Measurements from ENCODE around the gene SLC41A2. TPM values are rescaled to one million over a fixed set of nuclear protein-coding genes. Genes with fewer than 3 reads are reported as not detected.

The SLC41A2 gene
- total RNA-seq, 1 experiment from 2014 or later: 3.8 TPM

DNA sequence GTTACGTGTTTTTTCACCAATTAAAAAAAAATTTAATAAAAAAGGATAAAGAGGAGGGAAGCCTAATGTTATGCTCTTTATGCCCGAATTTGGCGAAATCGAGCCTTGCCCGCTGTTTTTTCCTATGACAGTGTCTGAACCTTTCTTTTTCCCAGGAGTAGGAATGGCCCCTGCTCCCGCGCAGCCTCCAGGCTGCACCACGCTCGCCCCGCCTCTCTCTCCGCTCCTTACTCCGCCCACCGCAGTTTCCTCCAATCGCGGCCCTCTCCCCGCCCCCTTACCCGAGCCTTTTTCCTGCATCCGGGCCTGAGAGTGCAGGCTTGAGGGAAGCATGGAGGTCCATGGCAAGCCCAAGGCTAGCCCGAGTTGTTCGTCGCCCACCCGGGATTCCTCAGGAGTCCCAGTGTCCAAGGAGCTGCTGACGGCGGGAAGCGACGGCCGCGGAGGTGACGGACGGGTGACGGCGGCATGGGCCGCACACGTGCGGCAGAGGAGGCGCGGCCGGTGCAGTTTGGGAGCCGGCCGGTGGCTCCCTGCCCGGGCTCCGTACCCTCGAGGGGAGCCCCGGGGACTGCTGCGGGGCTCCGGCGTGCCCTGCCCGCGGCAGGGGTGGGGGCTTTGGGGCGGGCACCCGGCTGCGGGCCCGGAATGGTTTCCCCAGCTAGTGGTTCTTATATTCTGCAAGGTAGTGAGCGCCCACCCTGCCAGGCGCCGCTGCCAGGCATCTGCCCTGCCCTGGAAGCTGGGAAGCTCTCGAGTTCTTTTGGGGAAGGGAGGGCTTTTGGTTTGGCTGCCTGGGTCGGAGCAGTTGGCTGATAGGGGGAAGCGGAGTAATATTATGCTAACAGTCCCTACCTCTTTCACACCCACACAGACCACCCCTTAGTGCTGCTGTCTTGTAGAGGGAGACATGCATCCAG, 28.2 kb upstream of the SLC41A2 start, which contains the start of gene NOPCHAP1 (continued):
- TF ChIP-seq ZMAT4 (CRISPR knock-in tag; IDR thresholded peaks at IDR 0.05): no peak
- peak; percentile 79 for TF ChIP-seq ZBTB21 (CRISPR knock-in tag; IDR thresholded peaks at IDR 0.05; ENCODE audit: borderline replicate concordance)
- TF ChIP-seq, protein P1, sequence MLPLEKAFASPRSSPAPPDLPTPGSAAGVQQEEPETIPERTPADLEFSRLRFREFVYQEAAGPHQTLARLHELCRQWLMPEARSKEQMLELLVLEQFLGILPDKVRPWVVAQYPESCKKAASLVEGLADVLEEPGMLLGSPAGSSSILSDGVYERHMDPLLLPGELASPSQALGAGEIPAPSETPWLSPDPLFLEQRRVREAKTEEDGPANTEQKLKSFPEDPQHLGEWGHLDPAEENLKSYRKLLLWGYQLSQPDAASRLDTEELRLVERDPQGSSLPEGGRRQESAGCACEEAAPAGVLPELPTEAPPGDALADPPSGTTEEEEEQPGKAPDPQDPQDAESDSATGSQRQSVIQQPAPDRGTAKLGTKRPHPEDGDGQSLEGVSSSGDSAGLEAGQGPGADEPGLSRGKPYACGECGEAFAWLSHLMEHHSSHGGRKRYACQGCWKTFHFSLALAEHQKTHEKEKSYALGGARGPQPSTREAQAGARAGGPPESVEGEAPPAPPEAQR (CRISPR knock-in tag; IDR thresholded peaks at IDR 0.05): no peak
- TF ChIP-seq FOXP1 (CRISPR knock-in tag; IDR thresholded peaks at IDR 0.05; ENCODE audit: borderline replicate concordance): peak; percentile 87; the same call in 1 of the 2 replicates
- TF ChIP-seq USF2 (CRISPR knock-in tag; IDR thresholded peaks at IDR 0.05): 0 out of 2 replicates have a peak, but pooled peaks have one; percentile 23

- Mint-ChIP-seq H3K4me3 (peak overlapping the region; percentile 75), H3K27me3 (ENCODE audit: low read depth) (peaks cover 3% of the 10 kb centered on the region), H3K27ac (no peak overlapping the region), H3K4me1 (peaks cover 19% of the 10 kb centered on the region), H3K9me3 (no peaks in the 10 kb centered on the region), H3K36me3 (peaks cover 18% of the 10 kb centered on the region)
- CTCF ChIA-PET: interaction anchor here (1.6 to 1.7 kb wide), 2 partner anchors 68 to 195 kb away, joined by 5 to 6 read pairs; no protein-coding TSS in a partner anchor
- ATAC-seq (no peak), DNase-seq (ENCODE audit: low spot score) (no peak)
- POLR2A ChIA-PET: no interaction called here
- TF ChIP-seq ZNF317 (CRISPR knock-in tag; IDR thresholded peaks at IDR 0.05; ENCODE audit: borderline replicate concordance, low read depth): no peak
- TF ChIP-seq, protein P2, sequence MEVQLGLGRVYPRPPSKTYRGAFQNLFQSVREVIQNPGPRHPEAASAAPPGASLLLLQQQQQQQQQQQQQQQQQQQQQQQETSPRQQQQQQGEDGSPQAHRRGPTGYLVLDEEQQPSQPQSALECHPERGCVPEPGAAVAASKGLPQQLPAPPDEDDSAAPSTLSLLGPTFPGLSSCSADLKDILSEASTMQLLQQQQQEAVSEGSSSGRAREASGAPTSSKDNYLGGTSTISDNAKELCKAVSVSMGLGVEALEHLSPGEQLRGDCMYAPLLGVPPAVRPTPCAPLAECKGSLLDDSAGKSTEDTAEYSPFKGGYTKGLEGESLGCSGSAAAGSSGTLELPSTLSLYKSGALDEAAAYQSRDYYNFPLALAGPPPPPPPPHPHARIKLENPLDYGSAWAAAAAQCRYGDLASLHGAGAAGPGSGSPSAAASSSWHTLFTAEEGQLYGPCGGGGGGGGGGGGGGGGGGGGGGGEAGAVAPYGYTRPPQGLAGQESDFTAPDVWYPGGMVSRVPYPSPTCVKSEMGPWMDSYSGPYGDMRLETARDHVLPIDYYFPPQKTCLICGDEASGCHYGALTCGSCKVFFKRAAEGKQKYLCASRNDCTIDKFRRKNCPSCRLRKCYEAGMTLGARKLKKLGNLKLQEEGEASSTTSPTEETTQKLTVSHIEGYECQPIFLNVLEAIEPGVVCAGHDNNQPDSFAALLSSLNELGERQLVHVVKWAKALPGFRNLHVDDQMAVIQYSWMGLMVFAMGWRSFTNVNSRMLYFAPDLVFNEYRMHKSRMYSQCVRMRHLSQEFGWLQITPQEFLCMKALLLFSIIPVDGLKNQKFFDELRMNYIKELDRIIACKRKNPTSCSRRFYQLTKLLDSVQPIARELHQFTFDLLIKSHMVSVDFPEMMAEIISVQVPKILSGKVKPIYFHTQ (CRISPR knock-in tag; IDR thresholded peaks at IDR 0.05): no peak
- no peak for TF ChIP-seq OVOL2 (CRISPR knock-in tag; IDR thresholded peaks at IDR 0.05; ENCODE audit: borderline replicate concordance)
- TF ChIP-seq ZNF396 (CRISPR knock-in tag; IDR thresholded peaks at IDR 0.05; ENCODE audit: borderline replicate concordance): no peak
- no peak for TF ChIP-seq JAZF1 (CRISPR knock-in tag; IDR thresholded peaks at IDR 0.05)
- no peak for TF ChIP-seq GTF2I (CRISPR knock-in tag; conservative IDR thresholded peaks at IDR 0.05)
- TF ChIP-seq ERG (CRISPR knock-in tag; IDR thresholded peaks at IDR 0.05): no peak
- no peak for TF ChIP-seq USF1 (CRISPR knock-in tag; IDR thresholded peaks at IDR 0.05)
- no peak for TF ChIP-seq ATF1 (CRISPR knock-in tag; IDR thresholded peaks at IDR 0.05)
- TF ChIP-seq HMGXB4 (CRISPR knock-in tag; IDR thresholded peaks at IDR 0.05): no peak
- no peak for TF ChIP-seq FOXK1 (CRISPR knock-in tag; IDR thresholded peaks at IDR 0.05)
- TF ChIP-seq, protein P3, sequence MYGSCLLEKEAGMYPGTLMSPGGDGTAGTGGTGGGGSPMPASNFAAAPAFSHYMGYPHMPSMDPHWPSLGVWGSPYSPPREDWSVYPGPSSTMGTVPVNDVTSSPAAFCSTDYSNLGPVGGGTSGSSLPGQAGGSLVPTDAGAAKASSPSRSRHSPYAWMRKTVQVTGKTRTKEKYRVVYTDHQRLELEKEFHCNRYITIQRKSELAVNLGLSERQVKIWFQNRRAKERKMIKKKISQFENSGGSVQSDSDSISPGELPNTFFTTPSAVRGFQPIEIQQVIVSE (CRISPR knock-in tag; IDR thresholded peaks at IDR 0.05; ENCODE audit: borderline replicate concordance): no peak
- TF ChIP-seq ZNF423 (CRISPR knock-in tag; IDR thresholded peaks at IDR 0.05): no peak
- TF ChIP-seq MXD4 (CRISPR knock-in tag; IDR thresholded peaks at IDR 0.05; ENCODE audit: borderline replicate concordance): no peak
- no peak for TF ChIP-seq KAT7 (CRISPR knock-in tag; IDR thresholded peaks at IDR 0.05; ENCODE audit: borderline replicate concordance)
- no peak for TF ChIP-seq ATF6 (CRISPR knock-in tag; IDR thresholded peaks at IDR 0.05)
- no peak for TF ChIP-seq ZNF671 (CRISPR knock-in tag; IDR thresholded peaks at IDR 0.05)
- no peak for TF ChIP-seq GABPB1 (CRISPR knock-in tag; IDR thresholded peaks at IDR 0.05)
Measured at GRCh38 chr12:104985206-104985605, 27.1 kb upstream of the SLC41A2 start.
